Right renal pelvis (tissue), 4 donors: ENCODE data around the gene MYORG. TPM values are rescaled to one million over a fixed set of nuclear protein-coding genes. Genes with fewer than 3 reads are reported as not detected.
"Not testable (repeated sequence)": the region's sequence is repeated elsewhere in the genome, so short reads cannot be mapped to it uniquely, and the experiment has no call there.

Source experiments
- DNase-seq, 4 donors: peaks; one replicate each; pipeline ENCODE4 v3.0.0-alpha.2; 2013; ENCODE audit warnings: low read depth in 4 of 4, low spot score in 3 of 4, missing footprints in 1 of 4
- polyA plus RNA-seq, 4 donors: library from polyadenylated mRNA; unstranded; fragments of 120-200 nt; gene quantifications; one replicate each; pipeline ENCODE4 v1.2.1, GENCODE V29; 2013; ENCODE audit not compliant: insufficient read length in 4 of 4

The MYORG gene
- polyA plus RNA-seq, 4 donors, result 7.6 to 11.5 (median 9.6) TPM

DNA sequence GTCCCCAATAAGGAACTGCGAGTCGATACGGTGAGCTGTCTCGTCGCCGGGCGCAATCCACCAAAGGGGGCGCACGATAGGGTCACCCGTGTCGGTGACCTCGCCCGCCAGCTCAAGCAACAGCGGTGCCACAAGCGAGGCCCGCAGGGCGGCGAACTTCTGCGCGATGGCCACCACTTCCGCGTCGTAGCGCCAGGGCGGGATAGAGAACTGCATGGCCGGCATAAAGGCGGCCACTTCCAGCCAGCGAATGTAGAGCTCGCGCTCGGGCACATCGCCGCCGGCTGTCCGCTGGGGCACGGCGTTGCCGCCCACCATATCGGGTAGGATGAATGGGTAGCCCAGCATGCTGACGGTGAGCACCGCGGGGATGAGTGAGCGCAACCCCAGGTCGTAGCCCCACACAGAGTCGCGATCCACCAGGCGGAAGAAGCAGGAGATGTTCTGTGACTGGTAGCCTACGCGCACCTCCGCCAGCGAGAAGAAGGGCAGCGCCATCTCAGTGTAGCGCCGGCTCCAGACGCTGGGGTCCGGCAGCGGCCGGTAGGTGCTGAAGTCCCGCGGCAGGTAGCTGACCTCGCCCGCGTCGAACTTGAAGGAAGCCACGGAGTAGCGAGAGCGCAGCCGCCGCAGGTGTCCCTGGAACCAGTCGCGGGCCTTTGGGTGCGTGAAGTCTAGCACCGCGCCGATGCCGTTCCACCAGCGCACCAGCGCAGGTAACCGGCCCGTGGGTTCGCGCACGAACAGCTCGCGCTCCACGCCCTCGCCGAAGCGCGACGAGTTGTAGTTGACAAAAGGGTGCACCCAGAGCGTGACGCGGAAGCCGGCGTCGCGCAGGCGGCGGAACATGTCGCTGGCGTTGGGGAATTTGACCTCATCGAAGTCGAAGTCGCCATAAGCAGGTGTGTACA is 5.5 kb downstream of the MYORG start:
- no peak for DNase-seq

DNA sequence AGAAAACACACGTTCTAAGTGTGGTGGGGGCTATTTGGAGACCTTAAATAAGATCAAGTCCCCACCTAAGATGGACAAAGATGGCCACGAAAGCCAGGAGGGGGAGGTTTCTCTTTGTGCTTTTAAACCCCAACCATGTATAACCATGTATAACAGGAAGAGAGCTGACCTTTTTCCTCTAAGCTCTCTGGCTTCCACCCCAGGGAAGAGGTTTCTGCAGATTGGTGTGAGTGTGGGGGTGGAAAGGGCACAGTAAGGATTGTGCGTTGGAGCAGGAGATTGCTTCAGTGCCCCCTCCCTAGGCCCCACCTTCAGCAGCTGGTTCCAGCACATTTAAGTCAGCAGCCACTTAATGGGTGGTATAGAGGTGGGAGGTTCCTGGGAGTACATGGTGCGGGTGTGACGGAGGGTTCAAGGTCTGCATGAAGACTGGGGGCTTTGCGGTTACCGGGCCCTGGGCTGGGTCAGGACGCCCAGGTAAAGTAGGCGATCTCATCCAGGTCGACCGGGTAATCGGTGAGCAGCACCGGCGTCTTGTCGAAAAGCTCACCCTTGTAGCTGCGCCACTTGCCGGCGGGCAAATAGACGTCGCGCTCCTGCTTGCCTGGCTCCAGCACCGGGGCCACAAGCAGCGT is 6.2 kb downstream of the MYORG start:
- DNase-seq, result no peak

DNA sequence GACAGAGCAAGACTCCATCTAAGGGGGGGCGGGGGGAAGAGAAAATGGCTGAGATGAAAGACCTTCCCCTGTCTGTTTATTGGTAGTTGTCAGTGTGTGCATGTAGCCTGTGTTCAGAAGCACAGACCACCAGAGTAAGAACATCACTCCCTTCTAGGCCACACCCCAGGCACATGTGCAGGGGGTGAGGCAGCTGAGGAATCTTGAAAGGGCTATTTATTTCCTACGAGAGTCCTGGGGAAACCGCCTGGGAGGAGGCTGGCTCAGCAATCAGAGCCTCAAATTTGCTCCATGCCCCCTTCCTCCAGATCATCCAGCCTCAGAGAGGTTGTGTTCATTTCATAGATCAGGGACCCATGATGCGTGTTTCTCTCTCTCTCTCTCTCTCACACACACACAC is 7.1 kb downstream of the MYORG start:
- DNase-seq, result no peak

DNA sequence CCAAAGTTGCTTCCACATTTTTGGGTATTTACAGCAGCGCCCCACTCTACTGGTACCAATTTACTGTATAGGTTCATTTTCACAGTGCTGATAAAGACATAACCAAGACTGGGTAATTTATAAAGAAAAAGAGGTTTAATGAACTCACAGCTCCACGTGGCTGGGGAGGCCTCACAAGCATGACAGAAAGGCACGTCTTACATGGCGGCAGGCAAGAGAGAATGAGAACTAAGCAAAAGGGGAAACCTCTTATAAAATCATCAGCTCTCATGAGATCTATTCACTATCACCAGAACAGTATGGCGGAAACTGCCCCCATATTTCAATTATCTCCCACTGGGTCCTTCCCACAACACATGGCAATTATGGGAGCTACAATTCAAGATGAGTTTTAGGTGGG is 7.9 kb downstream of the MYORG start:
- DNase-seq, result not testable (repeated sequence)

DNA sequence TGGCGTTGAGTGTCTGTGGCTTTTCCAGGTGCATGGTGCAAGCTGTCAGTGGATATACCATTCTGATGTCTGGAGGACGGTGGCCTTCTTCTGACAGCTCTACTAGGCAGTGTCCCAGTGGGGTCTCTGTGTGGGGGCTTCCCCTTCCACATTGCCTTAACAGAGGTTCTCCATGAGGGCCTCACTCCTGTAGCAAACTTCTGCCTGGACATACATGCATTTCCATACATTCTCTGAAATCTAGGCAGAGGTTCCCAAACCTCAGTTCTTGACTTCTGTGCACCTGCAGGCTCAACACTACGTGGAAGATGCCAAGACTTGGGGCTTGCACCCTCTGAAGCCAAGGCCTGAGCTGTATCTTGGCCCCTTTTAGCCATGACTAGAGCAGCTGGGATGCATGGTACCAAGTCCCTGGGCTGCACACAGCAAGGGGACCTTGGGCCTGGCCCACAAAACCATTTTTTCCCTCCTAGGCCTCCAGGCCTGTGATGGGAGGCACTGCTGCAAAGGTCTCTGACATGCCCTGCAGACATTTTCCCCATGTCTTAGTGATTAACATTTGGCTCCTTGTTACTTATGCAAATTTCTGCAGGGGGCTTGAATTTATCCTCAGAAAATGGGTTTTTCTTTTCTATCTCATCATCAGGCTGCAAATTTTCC is 8.8 kb downstream of the MYORG start:
- DNase-seq, result not testable (repeated sequence)

DNA sequence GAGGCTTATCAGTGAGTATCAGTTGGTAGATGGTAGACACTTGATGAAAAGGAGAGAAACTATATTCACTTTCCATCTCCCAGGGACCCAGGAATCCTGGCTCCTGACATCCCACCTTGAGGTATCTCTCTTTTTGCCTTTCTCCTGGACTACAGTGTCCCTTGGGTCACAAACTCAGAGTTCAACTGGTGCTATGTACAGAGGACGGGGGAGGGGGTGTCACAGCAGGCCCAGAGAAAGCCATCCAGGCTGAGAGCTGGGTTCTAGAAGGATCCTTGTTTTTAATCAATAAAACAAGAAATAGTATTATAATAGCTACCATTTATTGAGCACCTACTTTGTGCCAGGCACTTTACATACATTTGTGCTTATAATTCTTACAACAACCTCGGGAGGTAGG is 10.3 kb downstream of the MYORG start:
- DNase-seq, result no peak

DNA sequence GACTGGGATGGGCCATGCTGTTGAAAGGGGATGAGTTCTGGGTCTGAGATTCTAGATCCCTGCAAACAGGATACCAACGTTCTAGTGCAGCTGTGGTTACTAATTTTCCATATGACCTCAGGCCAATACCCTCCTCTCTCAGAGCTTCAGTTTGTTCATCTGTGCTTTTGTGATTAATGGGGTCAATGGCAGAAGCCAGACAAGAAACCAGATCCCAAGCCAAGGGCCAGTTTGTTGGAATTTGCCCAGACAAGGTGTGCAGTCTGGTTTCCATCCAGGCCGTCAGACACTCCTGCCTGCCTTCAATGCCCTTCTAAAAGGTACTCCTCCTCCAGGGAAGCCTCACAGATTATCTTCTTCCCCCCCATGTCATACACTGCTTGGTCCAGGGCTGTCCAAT is 11.4 kb downstream of the MYORG start:
- DNase-seq, result no peak

DNA sequence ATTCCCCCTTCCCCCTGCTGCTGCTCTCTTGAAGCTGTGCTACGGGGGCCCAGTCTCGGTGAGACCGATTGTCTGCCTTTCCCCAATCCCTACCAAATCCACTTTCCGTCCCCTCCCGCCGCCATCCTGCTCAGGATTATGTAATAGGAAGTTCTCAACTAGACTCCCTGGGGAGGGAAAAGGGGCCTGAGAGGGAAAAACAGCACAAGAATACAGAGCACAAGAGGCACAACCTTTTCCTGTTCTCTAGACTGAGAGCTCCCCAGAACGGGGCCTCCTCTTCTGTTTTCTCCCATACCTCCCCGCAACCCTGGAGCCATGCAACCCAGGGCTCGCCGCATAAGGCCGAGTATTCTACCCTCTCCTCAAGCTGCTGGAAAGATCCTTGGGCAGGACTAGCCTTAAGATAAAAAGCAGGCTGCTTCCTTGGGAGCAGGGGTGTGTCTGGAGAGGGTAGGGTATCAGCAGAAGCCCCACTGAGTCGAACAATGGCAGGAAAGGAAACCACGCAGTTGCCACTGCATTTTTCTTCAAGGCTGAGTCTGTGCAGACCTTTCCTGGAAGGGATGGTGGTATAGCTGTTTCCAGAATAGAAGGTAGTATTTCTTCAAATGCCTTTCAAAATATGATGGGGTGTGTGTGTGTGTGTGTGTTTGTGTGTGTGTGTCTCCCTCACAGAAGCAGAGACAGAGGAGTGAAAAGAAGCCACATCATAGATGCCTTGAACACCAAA is 12.9 kb downstream of the MYORG start:
- no peak for DNase-seq

DNA sequence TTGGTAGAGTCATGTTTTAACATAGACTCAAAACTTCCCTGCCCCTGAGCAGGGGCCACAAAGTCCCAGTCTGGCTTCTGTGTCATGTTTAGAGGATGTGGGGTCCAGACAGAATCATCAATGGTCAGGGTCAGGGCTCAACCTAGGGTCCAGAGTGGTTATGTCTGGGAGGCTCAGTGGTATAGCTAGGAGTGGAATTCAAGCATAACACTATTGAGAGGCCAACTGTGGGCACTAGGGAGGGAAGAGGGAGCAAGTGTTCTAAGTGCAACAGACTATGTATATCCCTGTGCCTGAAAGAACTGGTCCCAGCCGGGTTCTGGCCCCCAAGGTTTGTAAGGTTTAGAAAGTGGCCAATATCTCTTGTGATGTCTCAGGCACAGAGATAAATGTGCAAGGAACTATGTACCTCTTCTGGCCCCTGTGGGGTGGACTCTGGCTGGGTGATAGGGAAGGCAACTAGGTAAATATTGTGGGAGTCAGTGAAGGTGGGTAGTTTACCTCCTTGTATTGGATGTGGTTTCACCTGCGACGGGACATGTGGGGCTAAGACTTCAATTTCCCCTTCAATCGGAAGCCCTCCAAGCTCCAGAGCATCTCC is 14.0 kb downstream of the MYORG start:
- no peak for DNase-seq

DNA sequence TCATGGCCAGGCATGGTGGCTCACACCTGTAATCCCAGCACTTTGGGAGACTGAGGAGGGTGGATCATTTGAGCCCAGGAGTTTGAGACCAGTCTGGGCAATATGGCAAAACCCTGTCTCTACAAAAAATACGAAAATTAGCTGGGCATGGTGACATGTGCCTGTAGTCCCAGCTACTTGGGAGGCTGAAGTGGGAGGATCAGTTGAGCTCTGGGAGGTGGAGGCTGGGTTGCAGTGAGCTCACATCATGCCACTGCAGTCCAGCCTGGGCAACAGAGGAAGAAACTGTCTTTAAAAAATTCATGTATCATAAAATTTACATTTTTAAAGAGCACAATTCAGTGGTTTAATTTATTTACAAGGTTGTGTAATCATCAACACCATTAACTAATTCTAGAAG is 23.7 kb downstream of the MYORG start:
- DNase-seq, result not testable (repeated sequence)

DNA sequence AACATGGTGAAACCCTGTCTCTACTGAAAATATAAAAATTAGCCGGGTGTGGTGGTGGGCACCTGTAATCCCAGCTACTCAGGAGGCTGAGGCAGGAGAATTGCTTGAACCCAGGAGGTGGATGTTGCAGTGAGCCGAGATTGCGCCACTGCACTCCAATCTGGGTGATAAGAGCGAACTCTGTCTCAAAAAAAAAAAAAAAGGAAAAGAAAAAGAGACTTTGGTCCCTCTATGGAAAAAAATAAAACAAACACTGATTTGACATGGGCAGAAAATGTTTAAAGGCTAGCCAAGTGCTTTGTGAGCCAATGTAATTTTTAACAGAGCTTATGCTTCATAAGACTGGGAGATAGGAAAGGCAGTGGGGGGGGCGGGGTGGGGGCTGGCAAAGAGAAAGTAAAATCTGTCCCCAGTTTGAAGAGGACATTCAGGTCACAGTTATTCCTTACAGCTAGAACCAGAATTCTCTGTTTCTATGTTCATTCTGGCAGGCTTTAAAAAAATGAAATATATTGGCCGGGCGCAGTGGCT is 24.5 kb downstream of the MYORG start:
- not testable (repeated sequence) for DNase-seq

DNA sequence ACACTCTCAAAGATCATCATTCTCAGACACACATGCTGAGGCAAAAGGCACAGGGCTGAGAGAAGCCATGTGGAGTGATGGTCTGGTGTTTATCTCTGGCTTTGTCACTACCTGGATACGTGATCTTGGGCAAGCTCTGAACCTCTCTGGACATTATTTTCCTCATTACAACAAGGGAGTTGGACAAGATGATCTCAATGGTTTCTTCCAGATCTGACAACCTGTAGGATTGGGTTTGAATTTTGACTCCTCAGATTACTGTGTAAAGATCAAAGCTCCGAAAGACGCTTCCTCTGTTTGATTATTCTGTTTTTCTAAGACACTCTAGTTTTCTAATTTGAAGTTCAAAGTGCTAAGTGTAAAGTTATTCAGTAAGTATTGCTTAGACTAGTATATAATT is 27.4 kb downstream of the MYORG start:
- DNase-seq, result no peak

DNA sequence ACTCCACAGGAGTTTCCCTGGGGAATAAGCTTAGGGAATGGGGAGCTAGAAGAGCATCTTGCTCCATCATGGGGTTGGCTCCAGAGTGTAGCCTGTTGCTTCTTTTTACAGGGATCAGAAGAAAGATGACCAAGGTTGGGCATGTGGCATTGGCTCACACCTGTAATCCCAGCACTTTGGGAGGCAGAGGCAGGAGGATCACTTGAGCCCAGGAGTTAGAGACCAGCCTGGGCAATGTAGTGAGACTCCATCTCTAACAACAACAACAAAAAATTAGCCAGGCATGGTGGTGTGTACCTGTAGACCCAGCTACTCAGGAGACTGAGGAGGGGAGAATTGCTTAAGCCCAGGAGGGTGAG is 28.9 kb downstream of the MYORG start:
- no peak for DNase-seq

DNA sequence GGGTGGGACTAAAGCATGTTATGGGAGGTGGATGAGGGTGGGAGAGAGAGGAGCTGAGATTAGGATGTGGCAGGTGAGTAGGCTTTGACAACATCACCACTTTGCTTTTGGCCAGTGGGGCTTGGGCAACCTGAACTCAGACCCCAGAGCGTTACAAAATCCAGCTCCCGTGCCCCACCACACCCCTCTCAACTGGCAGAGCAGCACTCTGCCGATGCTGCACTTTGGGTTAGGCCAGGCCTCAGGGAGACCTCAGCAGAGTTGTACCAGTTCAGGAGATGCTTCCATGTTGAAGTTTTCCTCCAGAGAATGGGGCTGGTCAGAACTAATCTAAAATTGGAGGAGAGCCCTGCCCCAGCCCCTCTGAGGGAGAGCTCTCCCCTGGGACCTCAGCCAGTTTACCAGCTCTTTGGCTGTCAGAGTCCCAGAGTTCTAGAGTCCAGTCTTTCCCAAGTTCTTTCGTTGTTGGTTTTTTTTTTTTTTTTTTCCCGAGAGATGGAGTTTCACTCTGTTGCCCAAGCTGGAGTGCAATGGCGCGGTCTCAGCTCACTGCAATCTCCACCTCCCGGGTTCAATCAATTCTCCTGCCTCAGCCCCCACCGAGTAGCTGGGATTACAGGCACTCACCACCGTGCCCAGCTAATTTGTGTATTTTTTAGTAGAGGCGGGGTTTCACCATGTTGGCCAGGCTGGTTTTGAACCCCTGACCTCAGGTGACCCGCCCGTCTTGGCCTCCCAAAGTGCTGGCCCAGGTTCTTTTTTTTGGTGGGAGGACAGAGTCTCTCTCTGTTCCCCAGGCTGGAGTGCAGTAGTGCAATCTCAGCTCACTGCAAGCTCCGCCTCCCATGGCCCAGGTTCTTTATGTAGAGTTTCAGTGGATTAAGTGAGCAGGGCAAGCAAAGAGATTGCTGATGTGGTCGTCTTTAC is 29.6 kb downstream of the MYORG start:
- DNase-seq, result no peak

DNA sequence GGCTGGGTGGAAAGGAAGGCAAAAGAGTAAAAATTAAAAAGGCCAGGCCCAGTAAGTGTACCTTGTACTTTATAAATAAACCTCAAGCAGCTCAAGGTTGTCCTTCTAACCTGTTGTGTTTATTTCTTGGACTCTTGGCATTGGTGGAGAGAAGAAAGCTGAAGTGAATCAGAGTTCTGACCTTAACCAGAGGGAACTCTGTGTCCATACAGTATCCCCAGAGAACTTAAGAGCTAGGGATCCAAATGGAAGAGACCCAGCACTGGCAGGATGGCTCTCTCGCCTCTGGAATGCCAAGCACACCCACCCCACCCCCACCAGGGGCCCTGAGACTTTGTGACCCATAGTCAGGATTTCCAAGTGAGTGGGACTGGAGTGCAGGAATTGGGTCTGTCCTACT is 33.1 kb downstream of the MYORG start:
- DNase-seq, result no peak

DNA sequence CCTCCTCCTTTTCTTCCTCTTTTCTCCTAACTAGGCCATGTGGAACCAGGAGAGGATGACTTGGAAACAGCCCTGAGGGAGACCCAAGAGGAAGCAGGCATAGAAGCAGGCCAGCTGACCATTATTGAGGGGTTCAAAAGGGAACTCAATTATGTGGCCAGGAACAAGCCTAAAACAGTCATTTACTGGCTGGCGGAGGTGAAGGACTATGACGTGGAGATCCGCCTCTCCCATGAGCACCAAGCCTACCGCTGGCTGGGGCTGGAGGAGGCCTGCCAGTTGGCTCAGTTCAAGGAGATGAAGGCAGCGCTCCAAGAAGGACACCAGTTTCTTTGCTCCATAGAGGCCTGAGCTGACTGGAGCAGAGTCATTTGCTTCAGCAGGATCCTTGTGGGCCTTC is 33.6 kb downstream of the MYORG start:
- DNase-seq, result no peak

DNA sequence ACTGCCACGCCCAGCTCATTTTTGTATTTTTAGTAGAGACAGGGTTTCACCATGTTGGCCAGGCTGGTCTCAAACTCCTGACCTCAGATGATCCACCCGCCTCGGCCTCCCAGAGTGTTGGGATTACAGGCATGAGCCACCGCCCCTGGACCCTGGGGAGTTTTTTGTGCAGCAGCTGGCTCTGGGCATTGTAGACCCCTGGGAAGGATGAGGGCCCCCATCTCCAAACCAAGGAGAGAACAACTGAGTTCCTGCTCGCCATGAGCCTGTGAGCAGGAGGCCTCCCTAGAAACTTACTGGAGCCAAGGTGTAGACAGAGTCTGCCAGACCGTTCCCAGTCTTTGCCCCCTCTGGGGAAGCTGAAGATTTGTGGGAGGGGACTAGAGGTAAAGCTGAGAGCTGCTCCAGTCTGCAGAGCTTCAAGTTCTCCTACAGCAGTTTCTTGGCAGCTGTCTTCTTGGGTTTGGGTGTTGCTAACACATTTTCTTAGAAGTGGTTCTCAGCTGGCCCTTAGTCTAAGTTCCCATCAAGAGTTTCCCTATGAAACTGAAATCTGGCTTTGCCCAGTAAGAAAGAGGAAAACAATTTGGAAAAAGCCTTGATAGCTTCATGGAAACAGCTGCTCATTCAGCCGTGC is 34.9 kb downstream of the MYORG start:
- no peak for DNase-seq

DNA sequence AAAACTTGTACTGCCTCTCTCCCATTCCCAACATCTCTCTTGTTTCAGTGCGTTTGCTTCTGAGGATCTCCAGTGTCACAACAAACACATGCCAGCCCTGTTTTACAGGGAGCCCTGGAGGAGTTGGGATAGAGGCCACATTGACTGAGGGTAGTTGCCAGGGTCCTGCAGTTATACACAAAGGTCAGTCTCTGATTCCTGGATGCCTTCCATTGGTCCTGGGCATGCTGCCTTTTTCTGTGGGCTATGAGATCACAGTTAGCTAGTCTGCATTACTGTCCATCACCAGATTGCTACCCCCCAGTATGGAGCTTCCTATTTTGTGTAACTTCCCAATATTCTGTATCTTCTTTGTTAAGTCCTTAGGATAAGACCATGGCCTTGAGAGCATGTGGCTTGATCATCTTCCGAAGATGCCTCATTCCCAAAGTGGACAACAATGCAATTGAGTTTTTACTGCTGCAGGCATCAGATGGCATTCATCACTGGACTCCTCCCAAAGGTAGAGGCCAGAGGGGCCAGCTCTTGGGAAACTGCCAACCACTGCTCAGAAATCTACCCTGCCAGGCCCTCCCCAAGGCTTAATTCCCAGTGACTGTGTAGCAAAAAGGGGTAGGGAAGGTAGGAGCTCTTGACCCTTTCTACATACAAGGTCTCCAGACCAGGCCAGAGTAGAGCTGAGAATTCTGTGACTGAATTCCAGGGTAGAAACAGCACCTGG is 37.9 kb downstream of the MYORG start:
- no peak for DNase-seq
